Measurements from ENCODE around the gene ZNF174. TPM values are rescaled to one million over a fixed set of nuclear protein-coding genes. Genes with fewer than 3 reads are reported as not detected.

ZNF174 gene
- total RNA-seq, 3 donors from 2014 or later (not counting 1 experiment from before 2014, with no cell fraction given), result 3.5 to 9.0 (median 7.5) TPM

DNA sequence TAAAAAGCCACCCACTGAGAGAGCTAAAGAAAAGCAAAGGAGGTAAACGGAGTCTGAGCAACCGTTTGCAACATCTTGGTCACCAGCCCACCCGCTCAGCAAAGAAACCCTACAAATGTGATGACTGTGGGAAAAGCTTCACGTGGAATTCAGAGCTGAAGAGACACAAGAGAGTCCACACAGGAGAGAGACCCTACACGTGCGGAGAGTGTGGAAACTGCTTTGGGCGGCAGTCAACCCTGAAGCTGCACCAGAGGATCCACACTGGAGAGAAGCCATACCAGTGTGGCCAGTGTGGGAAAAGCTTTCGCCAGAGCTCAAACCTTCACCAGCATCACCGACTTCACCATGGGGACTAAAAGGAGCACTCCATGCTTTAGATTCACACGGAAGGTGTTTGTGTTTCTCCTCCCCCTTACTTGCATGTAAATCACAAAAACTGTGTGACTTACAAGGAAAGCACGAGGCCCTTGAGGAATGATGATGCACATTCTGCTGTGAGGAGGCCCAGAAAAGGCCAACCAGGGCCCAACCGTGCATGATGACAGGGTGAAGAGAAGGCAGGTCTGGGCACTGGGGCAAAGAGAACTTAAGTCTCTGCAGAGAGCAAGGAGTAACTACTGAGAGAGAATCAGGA lies 7.7 kb downstream of the ZNF174 start:
- H3K4me1 Mint-ChIP-seq, result peaks cover 0 to 5% of the 10 kb centered on the region in 2 donors
- TF ChIP-seq, protein P1, sequence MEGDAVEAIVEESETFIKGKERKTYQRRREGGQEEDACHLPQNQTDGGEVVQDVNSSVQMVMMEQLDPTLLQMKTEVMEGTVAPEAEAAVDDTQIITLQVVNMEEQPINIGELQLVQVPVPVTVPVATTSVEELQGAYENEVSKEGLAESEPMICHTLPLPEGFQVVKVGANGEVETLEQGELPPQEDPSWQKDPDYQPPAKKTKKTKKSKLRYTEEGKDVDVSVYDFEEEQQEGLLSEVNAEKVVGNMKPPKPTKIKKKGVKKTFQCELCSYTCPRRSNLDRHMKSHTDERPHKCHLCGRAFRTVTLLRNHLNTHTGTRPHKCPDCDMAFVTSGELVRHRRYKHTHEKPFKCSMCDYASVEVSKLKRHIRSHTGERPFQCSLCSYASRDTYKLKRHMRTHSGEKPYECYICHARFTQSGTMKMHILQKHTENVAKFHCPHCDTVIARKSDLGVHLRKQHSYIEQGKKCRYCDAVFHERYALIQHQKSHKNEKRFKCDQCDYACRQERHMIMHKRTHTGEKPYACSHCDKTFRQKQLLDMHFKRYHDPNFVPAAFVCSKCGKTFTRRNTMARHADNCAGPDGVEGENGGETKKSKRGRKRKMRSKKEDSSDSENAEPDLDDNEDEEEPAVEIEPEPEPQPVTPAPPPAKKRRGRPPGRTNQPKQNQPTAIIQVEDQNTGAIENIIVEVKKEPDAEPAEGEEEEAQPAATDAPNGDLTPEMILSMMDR (IDR thresholded peaks at IDR 0.05), result no peak
- Histone ChIP-seq H3K9me3 (ENCODE audit: control insufficient read depth, insufficient read depth, low read length) (peaks cover 65% of the 10 kb centered on the region), H3K27ac (ENCODE audit: low read length) (no peak overlapping the region), H3K36me3 (ENCODE audit: control insufficient read depth, insufficient read depth, low read length) (peaks cover 38% of the 10 kb centered on the region), H3K4me1 (ENCODE audit: control insufficient read depth, insufficient read depth, low read length) (no peaks in the 10 kb centered on the region), H3K27me3 (ENCODE audit: control insufficient read depth, insufficient read depth, low read length) (no peaks in the 10 kb centered on the region), H3K4me3 (ENCODE audit: low read length) (no peak overlapping the region)
- DNase-seq, result no peak
- no peak overlapping the region for H3K4me3 Mint-ChIP-seq
- intact Hi-C loops (cut with micrococcal nuclease), result no loop called here
- no peaks in the 10 kb centered on the region for H3K27me3 Mint-ChIP-seq (ENCODE audit: low read depth in 2 of 2)
- ATAC-seq, result no peak
- H3K9me3 Mint-ChIP-seq, result peaks cover 10 to 25% of the 10 kb centered on the region in 2 donors
- peaks cover 39% of the 10 kb centered on the region for H3K36me3 Mint-ChIP-seq
- over 99% methylated on average over 12 of the region's 12 CpGs for WGBS (ENCODE audit: insufficient coverage)
- H3K27ac Mint-ChIP-seq, result no peak overlapping the region

DNA sequence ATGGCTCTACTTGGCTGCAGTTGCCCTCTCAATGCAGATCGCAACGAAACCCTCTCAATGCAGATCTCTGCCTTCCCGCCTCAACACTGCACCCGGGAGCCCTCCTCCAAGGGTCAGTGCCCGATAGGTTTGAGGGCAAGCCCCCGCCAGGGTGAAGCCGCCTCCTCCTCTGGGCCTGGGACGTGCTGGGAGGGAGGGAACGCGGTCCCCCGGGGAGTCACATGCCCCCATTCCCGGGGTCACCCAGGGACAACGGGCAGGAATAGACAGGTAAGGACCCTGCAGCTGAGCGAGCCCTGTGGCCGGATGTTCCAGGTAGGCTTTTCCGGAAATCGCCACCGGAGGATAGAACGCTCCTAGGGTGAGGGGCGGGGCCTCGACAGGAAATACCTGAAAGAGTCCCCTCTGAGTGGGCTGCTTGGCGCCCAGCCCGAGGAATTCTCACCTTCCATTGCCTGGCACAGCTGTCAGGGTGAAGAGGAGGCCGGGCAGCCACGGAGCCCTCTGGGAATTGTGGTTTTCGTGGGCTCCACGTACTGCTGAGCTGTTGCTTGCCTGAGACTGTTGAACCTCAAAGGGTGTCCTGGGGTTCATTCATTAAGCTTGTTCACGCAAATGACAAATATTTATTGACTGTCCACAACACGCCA lies 12.8 kb downstream of the ZNF174 start:
- 43% methylated on average over 29 of the region's 29 CpGs for WGBS (ENCODE audit: insufficient coverage)

DNA sequence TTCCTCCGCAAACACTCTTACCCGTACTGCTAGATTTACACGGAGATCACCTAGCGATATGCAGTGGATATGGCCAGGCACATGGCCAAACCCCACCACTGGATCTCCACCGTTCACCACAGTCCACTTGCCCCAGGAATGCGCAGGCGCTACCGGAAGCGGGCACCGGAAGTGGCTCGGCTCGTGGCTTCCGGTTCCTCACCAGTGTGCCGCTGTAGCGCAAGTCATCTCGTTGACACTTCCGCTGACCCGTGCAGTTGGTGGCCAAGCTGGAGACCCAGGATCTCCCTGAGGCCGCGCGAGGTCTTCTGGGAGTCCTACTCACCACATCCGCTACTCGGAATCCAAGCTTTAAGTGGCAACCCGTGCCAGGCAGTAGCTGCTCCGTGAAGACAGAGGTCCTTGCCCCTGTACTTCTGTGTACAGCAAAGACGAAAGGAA lies 30.8 kb downstream of the ZNF174 start:
- H3K4me1 Mint-ChIP-seq, result peaks cover 9 to 17% of the 10 kb centered on the region in 2 donors
- TF ChIP-seq, protein P1 (IDR thresholded peaks at IDR 0.05), result no peak
- peak overlapping the region; percentile 72 to 78 for H3K27ac Mint-ChIP-seq
- H3K36me3 Mint-ChIP-seq, result peaks cover 6% of the 10 kb centered on the region
- Histone ChIP-seq H3K9me3 (ENCODE audit: control insufficient read depth, insufficient read depth, low read length) (peaks cover 11% of the 10 kb centered on the region), H3K4me1 (ENCODE audit: control insufficient read depth, insufficient read depth, low read length) (peaks cover 9% of the 10 kb centered on the region), H3K27ac (ENCODE audit: low read length) (peak overlapping the region; percentile 43), H3K36me3 (ENCODE audit: control insufficient read depth, insufficient read depth, low read length) (no peaks in the 10 kb centered on the region), H3K27me3 (ENCODE audit: control insufficient read depth, insufficient read depth, low read length) (no peaks in the 10 kb centered on the region), H3K4me3 (ENCODE audit: low read length) (no peak overlapping the region)
- peak overlapping the region; percentile 76 for H3K4me3 Mint-ChIP-seq
- H3K9me3 Mint-ChIP-seq, result peaks cover 0 to 3% of the 10 kb centered on the region in 2 donors
- WGBS (ENCODE audit: insufficient coverage), result 67% methylated on average over 26 of the region's 26 CpGs
- intact Hi-C loops (cut with micrococcal nuclease), result no loop called here
- ATAC-seq (peak; percentile 87 to 95 (median 90)), DNase-seq (peak; percentile 46 to 57)
- H3K27me3 Mint-ChIP-seq (ENCODE audit: low read depth in 2 of 2), result no peaks in the 10 kb centered on the region

More for the DNA sequence above, 12.8 kb downstream of the ZNF174 start:
- TF ChIP-seq, protein P1 (IDR thresholded peaks at IDR 0.05), result no peak
- no peak for DNase-seq
- ATAC-seq, result no peak
- Mint-ChIP-seq H3K9me3 (peaks cover 7 to 20% of the 10 kb centered on the region in 2 donors), H3K4me3 (no peak overlapping the region), H3K27me3 (ENCODE audit: low read depth in 2 of 2) (peaks cover 0 to 6% of the 10 kb centered on the region in 2 donors), H3K36me3 (peaks cover 15% of the 10 kb centered on the region), H3K27ac (no peak overlapping the region), H3K4me1 (no peaks in the 10 kb centered on the region)
- intact Hi-C loops (cut with micrococcal nuclease), result no loop called here
- Histone ChIP-seq H3K9me3 (ENCODE audit: control insufficient read depth, insufficient read depth, low read length) (peaks cover 73% of the 10 kb centered on the region), H3K4me1 (ENCODE audit: control insufficient read depth, insufficient read depth, low read length) (no peaks in the 10 kb centered on the region), H3K27me3 (ENCODE audit: control insufficient read depth, insufficient read depth, low read length) (no peaks in the 10 kb centered on the region), H3K27ac (ENCODE audit: low read length) (no peak overlapping the region), H3K36me3 (ENCODE audit: control insufficient read depth, insufficient read depth, low read length) (peaks cover under 1% of the 10 kb centered on the region), H3K4me3 (ENCODE audit: low read length) (no peak overlapping the region)

All from natural killer cell (primary cell).